Lower lobe of right lung (tissue), 2 donors: ENCODE data around the gene GPR3. TPM values are rescaled to one million over a fixed set of nuclear protein-coding genes. Genes with fewer than 3 reads are reported as not detected.
"Not testable (repeated sequence)": the region's sequence is repeated elsewhere in the genome, so short reads cannot be mapped to it uniquely, and the experiment has no call there.

Experiments used
- ATAC-seq, 2 donors: fragments of 200-7000 bp; cut with Tn5 transposase; one replicate each; pipeline ENCODE4 v1.9.1; 2020 to 2022; ENCODE audit warnings: mild to moderate bottlenecking in 2 of 2, moderate library complexity in 2 of 2
- DNase-seq: peaks from one replicate; pipeline ENCODE4 v3.0.0-alpha.2; 2020
- H3K27ac ChIP-seq: fragments of 200-600 bp; one replicate; pipeline ENCODE4 v1.8.0; 2022
- H3K27me3 ChIP-seq: fragments of 200-600 bp; one replicate; pipeline ENCODE4 v1.8.0; 2022; ENCODE audit warnings: low read depth
- H3K36me3 ChIP-seq: fragments of 200-600 bp; one replicate; pipeline ENCODE4 v1.8.0; 2022; ENCODE audit warnings: mild to moderate bottlenecking
- H3K4me1 ChIP-seq: fragments of 200-600 bp; one replicate; pipeline ENCODE4 v1.8.0; 2022
- H3K4me3 ChIP-seq: fragments of 200-600 bp; one replicate; pipeline ENCODE4 v1.8.0; 2022; ENCODE audit warnings: mild to moderate bottlenecking
- H3K9me3 ChIP-seq: fragments of 200-600 bp; one replicate; pipeline ENCODE4 v1.8.0; 2022
- CTCF ChIP-seq: fragments of 200-600 bp; IDR thresholded peaks from one replicate; pipeline ENCODE4 v1.8.0; 2022; ENCODE audit warnings: antibody characterized with exemption, mild to moderate bottlenecking
- intact Hi-C: fragments of 100-400 bp; cut with DNase I; formaldehyde crosslinking; loops from one replicate; pipeline ENCODE4 v1.11.0; 2022
- total RNA-seq: library from RNA; stranded (reverse); fragmentation: NEBNext Ultra II Directional; extraction: Animal tissue kit (Norgen Biotek cat#: 25700); gene quantifications from one replicate; pipeline ENCODE4 v1.2.1, GENCODE V29; 2021
- donor health status: DM: no; HTN: yes; CAD: no; lungs with severe emphysema.

GPR3 gene
- total RNA-seq, 1 donor from 2014 or later: 0.18 TPM

- intact Hi-C loops: no loop called here
- H3K4me3 ChIP-seq: no peak overlapping the region
- DNase-seq (no peak), ATAC-seq (no peak)
- peaks cover 40% of the 10 kb centered on the region for H3K36me3 ChIP-seq
- no peaks in the 10 kb centered on the region for H3K27me3 ChIP-seq
- no peak for TF ChIP-seq CTCF
- no peaks in the 10 kb centered on the region for H3K9me3 ChIP-seq
- peaks cover 91% of the 10 kb centered on the region for H3K4me1 ChIP-seq
- peak overlapping the region; percentile 86 for H3K27ac ChIP-seq
Measured at GRCh38 chr1:27427816-27428315, 35.4 kb downstream of the GPR3 start.

- Histone ChIP-seq H3K4me1 (peaks cover 91% of the 10 kb centered on the region), H3K9me3 (no peaks in the 10 kb centered on the region), H3K36me3 (peaks cover 40% of the 10 kb centered on the region), H3K27me3 (no peaks in the 10 kb centered on the region), H3K4me3 (peak overlapping the region; percentile 15), H3K27ac (peak overlapping the region; percentile 86)
- ATAC-seq (peak; percentile 15 to 22), DNase-seq (no peak)
- intact Hi-C loops: no loop called here
- no peak for TF ChIP-seq CTCF
Measured at GRCh38 chr1:27428316-27429028, 36.0 kb downstream of the GPR3 start.

- peak overlapping the region; percentile 15 for H3K4me3 ChIP-seq
Measured at GRCh38 chr1:27429029-27429425, 36.6 kb downstream of the GPR3 start.

GRCh38 chr1:27430903-27431600 is 38.6 kb downstream of the GPR3 start:
- ATAC-seq (peak; percentile 56 to 59), DNase-seq (no peak)
- Histone ChIP-seq H3K4me3 (no peak overlapping the region), H3K27ac (peak overlapping the region; percentile 86), H3K9me3 (no peaks in the 10 kb centered on the region), H3K27me3 (no peaks in the 10 kb centered on the region), H3K36me3 (peaks cover 16% of the 10 kb centered on the region), H3K4me1 (peaks cover 96% of the 10 kb centered on the region)
- intact Hi-C loops: no loop called here
- TF ChIP-seq CTCF: no peak

More at GRCh38 chr1:27429029-27429425, 36.6 kb downstream of the GPR3 start:
- Histone ChIP-seq H3K27me3 (no peaks in the 10 kb centered on the region), H3K9me3 (no peaks in the 10 kb centered on the region), H3K4me1 (peaks cover 92% of the 10 kb centered on the region), H3K27ac (peak overlapping the region; percentile 86), H3K36me3 (peaks cover 36% of the 10 kb centered on the region)
- ATAC-seq: no peak
- no peak for TF ChIP-seq CTCF
- intact Hi-C loops: no loop called here
- no peak for DNase-seq

GRCh38 chr1:27431601-27431940 is 39.1 kb downstream of the GPR3 start:
- no peak for TF ChIP-seq CTCF
- ATAC-seq: no peak
- peaks cover 96% of the 10 kb centered on the region for H3K4me1 ChIP-seq
- peak overlapping the region; percentile 86 for H3K27ac ChIP-seq
- no peaks in the 10 kb centered on the region for H3K27me3 ChIP-seq
- intact Hi-C loops: no loop called here
- no peaks in the 10 kb centered on the region for H3K9me3 ChIP-seq
- DNase-seq: no peak
- peaks cover 11% of the 10 kb centered on the region for H3K36me3 ChIP-seq
- H3K4me3 ChIP-seq: no peak overlapping the region

DNA sequence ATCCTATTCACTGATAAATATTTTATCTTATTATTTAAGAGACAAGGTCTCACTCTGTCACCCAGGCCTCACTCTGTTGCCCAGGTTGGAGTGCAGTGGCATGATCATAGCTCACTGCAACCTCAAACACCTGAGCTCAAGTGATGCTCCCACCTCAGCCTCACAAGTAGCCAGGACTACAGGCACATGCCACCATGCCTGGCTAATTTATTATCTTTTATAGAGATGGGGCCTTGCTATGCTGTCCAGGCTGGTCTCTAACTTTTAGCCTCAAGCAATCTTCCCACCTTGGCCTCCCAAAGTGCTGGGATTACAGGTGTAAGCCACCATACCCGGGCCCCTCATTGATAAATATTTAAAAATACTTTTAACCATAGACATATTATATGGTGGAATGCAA is 40.3 kb downstream of the GPR3 start:
- DNase-seq, H3K4me3 ChIP-seq, H3K36me3 ChIP-seq, H3K27me3 ChIP-seq, H3K9me3 ChIP-seq, intact Hi-C loops, ATAC-seq: not testable (repeated sequence)
- H3K27ac ChIP-seq: peak overlapping the region; percentile 42
- peaks cover 96% of the 10 kb centered on the region for H3K4me1 ChIP-seq
